Inflammatory macrophage treated with lipopolysaccharide for 1 hour (primary cell): ENCODE data around the gene TADA2B.

ENCODE experiments used
- DNase-seq, 2 donors: peaks; one replicate each; pipeline ENCODE4 v3.0.0-alpha.2; 2020 to 2022

TADA2B gene, protein sequence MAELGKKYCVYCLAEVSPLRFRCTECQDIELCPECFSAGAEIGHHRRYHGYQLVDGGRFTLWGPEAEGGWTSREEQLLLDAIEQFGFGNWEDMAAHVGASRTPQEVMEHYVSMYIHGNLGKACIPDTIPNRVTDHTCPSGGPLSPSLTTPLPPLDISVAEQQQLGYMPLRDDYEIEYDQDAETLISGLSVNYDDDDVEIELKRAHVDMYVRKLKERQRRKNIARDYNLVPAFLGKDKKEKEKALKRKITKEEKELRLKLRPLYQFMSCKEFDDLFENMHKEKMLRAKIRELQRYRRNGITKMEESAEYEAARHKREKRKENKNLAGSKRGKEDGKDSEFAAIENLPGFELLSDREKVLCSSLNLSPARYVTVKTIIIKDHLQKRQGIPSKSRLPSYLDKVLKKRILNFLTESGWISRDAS

DNA sequence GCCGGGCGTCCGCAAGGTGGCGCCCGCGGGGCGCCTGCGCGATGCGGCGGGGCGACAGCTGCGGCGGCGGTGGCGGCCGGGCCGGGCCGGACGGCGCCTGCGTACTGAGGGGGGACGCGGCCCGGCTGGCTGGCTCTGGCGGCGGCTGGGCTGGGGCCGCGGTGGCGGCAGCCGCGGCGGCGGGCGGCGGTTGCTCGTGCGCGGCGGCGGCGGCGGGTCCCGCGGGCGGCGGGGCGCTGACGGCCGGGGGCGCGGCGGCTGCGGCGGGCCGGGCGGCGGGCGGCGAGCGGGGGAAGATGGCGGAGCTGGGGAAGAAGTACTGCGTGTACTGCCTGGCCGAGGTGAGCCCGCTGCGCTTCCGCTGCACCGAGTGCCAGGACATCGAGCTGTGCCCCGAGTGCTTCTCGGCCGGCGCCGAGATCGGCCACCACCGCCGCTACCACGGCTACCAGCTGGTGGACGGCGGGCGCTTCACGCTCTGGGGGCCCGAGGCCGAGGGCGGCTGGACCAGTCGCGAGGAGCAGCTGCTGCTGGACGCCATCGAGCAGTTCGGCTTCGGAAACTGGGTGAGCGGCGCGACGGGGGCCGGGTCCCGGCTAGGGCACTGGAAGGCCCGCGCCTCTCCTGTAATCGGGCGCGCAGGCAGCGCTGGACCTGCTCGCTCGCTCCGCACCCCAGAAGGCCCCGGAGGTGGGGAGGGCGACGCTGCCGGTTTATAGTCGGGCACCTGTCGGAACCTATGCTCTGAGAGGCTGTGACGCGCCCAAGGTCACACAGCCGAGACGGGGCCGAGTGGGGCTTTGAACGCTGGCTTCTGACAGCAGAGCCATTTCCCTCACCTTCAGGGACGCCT, at the start of gene TADA2B:
Gene TADA2B, plus strand, starts transcription at position 89 of the 853 bp plus-strand sequence. Its CDS starts 208 bp downstream, at position 297.
- peak; percentile 28 to 29 for DNase-seq

DNA sequence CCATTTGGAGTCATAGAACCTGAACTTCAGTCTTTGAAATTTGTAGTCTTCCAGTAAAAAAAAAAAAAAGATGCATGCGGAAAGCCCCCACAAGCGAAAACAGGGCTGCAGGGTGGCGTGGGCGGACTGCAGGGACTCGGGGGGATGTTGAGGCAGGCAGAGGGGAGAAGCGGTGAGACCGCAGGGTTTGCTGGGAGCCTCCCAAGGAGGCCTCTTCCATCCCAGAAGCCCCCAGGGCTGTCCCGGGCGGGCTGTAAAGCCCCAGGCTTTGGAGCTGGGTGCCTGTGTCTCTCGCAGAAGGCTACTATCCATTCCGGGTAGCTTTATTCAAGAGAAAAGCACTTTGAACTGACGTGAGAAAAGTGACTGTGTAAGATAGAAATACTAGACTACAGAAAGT, 46.7 kb upstream of the TADA2B start:
- DNase-seq, result no peak

DNA sequence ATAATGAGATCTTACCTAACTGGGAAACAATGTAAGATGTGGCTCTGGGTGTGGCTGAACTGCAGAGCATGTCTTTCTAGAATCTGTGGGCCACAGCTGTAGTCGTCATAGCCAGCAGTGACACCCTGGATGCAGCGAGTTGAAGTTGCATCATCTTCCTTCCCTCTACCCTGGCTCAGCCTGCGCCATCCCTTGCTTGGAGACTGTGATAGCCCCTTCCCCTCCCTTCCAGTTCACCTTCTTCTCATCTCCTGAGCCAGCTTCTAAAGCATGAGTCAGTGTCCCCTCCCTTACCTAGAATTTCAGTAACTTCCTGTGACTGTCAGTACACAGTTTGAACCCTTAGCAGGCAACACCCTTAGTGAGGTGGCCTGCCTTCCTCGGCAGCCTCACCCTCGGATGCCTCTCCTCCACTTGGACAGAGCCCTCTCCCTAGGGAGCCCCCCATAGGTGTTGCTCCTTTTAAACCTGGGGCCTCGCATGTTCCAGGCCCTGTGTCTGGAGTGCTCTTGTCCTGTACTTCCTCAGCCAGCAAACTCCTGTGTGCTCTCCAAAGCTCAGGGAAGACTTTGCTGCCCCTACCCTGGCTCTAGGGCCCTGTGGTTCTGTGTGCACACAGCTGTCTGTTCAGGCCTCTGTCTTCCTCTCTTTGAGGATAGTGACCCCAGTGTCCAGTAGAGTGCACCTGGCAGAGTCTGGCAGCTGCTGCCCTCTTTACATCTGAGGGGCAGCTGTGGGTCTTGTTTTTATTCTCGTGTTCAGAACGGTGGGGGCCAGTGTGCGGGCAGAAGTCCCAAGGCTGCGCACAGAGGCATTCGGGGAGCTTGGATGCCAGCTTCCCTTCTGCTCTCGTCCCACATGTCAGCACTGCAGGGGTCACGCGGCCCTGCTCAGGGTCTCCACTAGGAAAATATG, 43.7 kb upstream of the TADA2B start:
- peak in 1 of 2 donors; percentile 22 for DNase-seq

DNA sequence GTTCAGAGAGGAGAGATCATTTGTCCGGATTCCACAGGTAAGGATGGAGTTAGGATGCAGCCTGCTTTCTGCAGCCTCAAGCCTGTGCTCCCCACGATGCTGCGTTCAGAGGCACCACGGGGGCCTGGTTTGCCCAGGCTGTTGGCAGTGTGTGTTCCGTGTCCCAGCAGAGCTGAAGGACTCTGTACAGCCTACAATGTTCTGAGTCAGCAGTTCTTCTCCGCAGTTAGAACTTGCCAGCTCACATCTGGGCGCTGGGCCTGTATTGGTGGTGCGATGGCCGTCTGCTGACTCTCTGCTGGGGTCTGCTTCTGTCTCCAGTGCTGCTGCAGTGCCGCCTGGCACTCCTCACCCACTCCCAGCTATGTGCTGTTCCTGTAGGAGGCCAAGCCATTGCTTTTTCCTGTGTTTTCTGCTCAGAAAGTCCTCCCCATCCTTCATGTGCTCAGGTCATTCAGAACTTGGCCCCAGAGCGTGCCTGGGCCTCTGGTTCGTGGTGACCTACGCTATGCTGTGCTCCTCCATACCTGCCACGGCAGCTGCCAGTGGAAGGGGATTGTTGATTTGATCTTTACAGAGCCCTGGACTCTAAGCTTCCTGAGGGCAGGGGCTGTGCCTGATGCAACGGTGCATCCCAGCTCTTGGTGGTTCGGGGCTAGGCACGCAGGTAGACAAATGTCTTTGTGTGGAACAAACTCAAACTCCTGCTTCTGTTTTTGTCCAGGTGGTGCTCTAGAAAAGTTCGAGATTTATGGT, 42.6 kb upstream of the TADA2B start:
- DNase-seq, result no peak

DNA sequence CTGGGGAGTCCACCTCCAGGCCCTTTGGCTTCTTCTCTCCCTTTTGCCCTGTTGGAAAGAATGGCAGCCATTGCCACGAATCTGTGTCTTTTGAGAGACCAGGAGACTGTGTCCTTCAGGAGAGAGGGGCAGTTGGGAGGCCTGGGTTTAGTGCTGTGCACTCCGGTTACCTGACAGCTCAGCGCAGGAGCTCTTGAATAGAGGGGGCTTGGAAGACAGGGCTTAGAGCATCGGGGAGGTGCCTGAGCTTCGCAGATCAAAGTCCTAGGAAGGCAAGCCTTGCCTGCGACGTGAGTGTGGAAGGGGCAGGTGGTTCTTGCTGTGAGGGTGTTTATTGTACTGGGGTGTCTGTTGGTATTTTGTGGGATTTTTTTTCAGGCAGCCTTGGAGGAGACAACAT, 41.9 kb upstream of the TADA2B start:
- DNase-seq, result no peak

DNA sequence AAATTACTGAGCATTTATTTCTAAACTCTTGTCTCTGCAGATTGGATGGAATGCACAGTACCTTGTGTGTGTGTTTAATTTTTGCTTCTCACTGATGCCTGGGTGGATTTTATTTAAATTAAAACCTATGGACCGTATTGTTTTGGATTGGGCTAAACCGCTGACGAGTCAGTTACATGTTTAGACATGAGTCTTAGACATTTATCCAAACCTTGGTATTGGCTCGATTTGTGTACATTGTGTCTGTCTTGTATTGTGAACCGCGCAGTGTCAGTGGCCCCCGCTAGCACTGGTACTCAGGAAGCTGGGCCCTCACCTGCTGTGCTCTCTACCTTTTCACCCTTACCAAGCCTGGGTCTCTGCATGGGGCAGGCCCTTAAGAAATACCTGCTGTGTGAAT, 40.8 kb upstream of the TADA2B start:
- no peak for DNase-seq

DNA sequence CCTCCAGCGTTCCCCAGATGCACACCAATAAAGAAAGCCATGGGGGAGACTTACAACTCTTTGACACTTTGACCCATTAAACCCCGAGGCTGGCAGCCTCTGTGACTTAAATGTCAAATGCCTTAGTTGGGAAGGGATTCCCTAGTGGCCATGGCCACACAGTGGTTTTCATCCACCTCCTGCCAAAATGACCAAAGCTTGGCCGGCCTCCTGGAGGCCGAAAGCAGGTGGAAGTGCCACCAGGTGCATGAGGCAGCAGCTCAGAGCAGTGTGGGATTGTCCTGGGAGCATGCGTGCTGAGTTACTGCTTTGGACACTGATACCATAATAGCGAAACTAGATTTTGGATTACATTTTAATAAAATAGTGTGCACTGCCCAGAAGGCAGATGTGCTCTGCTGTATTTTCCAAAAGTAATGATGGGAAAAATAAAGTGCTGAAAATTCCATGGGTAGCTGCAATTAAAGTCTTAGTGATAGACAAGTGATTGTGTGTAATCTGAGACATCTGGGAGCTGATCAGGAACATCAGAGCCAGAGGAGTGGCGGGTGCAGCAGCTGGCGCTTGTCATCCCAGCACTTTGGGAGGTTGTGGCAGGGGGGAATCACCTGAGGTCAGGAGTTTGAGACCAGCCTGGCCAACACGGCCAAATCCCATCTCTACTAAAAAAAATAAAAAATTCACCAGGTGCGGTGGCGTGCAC, 39.8 kb upstream of the TADA2B start:
- DNase-seq, result no peak

DNA sequence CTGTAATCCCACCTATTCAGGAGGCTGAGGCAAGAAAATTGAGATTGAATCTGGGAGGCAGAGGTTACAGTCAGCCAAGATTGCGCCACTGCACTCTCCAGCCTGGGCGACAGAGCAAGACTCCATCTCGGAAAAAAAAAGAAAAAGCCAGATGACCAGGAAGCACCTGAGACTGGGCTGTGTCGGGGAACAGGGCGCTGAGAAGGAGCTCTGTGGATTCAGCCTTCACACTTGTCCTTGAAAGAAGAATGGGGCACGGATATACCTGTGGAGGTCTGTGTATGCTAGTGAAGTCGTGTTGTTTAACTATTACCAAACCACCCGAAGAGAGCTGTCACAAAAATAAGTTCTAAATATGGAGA, 39.3 kb upstream of the TADA2B start:
- DNase-seq, result no peak

DNA sequence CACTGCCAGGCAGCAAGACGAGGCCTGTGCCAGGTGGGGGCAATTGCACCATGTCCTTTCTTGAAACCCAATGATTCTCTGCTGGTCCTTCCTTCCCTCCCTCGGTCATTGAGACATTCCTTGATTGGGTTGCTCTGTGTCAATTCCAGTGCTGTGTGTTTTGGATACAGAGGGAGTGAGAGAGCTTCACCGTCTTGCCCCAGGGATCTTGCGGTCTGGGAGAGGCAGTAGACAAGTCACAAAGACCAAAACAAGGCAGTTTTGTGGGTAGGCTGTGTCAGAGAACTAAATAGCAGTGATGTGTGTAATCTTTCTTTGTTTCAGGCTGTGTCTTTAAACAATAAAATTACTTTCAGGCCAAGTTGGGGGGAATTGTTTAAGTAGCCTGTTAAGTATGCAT, 38.8 kb upstream of the TADA2B start:
- no peak for DNase-seq

DNA sequence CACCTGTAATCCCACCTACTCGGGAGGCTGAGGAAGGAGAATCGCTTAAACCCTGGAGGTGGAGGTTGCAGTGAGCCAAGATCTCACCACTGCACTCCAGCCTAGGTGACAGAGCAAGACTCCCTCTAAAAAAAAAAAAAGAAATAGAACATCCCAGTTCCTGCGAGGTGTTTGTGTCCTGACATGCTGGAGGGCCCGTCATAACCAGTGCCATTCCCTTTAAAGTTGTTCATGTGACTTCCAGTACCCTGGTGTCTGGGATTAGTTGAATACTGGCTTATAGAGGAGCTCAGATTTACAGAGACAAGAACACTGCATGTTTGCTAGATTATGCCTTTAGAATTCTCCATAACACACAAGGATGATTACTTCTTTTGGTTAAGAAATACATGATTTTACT, 37.6 kb upstream of the TADA2B start:
- DNase-seq, result no peak

DNA sequence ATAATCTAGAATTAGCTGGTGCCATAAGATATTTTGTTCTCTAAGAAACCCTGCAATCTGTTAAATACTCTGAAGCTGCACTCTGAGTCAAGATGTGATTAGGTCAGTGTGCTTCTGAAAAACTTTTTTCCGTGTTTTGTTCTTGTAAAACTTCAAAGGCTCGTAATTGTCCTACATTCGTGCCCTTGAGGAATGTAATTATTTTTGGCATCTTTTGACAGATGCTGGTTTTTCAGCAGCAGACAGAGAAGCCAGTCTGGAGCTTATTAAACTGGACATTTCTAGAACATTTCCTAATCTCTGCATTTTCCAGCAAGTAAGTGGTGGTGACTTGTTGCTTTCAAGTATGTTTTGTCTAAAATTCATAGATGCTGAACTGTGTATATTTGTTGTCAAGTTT, 36.8 kb upstream of the TADA2B start:
- DNase-seq, result no peak

DNA sequence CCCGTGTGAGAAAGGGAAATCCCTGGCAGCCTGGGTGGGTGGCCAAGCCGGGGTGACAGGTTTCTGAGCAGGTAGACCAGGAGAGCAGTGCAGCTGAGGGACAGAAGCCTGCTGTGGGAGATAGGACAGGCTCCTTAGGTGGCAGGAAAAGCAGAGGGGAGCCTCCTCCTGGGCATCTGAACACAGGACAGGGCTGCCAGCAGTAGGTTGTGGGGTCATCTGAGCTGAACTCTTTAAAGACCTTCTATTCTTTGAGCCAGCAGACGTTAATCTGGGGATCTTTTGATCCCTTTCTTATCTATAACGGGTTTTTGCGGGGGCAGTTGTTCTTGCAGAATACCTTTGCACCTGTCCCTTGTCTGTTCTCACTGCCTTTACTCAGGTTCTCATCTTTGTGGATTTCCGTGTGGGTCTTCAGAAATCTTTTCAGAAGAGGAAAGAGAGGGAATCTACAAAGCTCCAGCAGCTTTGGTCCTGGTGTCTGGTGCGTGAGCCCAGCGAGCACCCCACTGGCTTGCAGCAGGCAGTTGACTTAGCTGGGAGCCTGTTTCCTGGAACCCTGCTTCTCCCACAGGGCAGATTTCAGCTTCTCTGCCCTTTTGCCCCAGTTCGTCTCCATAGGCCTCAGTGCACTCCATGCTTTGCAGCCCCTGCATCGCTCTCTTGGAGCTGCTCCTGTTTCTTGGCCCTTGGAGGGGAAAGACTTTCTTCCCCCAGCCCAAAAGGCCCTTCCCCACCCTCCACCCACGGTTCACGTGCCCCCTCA, 35.8 kb upstream of the TADA2B start:
- DNase-seq, result no peak

DNA sequence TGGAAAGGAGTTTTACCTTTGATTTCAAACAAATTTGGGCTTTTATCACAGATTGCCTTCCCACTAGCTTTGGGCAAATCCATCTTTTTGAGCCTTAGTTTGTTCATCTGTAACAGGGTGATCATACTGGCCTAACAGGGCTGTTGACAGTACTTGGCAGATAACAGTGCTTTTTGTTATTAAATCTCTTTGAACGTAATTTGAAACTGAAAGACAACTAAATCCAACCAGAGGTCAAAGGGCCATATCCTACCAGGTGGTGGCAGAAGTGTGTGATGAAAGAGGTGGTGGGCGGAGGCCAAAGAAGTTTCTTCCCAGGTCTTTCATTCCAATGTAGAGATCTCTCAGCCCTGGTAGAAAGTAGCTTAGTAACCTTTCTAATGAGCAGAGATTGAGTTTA, 35.2 kb upstream of the TADA2B start:
- no peak for DNase-seq

DNA sequence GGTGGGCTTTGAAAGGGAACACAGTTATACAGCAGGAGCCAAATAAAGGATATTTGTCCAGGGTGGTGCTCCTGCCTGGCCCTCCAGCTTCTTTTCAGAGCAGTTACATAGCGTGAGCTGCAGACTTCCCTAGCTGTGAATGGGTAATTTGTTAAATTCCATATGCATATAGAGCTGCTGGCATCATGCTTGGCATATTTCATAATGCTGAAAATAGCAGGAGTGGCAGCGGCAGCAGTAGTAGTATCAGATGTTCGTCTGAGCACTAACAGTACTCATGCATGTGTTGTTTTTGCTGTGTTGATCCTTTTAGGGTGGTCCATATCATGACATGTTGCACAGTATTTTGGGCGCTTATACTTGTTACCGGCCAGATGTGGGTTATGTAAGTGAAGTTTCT, 33.6 kb upstream of the TADA2B start:
- no peak for DNase-seq

DNA sequence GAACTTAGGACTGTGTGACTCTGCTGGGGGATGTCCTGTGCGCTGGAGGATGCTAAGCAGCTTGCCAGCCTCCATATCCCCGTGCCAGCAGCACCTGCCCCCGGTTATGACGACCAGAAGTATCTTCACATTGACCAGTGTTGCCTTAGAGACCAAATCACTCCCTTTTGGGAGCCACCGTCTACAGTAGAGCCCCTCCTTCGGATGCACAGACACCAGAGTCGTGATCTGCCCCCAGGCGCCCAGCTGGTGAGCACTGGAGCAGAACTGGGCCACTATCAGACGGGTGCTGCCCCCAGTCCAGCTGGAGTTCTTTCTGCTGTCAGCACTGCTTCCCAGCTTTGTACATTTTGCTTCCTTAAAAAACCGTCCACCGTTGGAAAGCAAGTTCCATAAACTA, 30.0 kb upstream of the TADA2B start:
- no peak for DNase-seq

DNA sequence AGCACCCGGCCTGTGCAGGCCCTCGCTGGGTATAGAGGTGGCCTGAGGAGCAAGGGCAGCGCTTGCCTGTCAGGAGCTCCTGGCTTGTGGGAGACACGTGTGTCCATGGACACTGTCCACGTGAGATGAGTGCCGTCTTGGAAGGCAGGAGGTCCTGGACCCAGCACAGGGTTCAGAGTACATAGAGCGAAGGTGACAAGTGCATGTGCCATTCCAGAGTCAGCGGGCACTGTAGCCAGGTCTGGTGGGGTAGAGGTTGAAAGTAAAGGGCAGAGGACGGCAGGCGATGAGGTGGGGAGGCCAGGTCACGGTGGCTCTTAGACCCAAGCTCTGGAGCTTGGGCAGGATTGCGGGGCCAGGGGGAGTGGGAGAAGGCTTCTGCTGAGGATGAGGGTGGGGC, 28.4 kb upstream of the TADA2B start:
- DNase-seq, result no peak

DNA sequence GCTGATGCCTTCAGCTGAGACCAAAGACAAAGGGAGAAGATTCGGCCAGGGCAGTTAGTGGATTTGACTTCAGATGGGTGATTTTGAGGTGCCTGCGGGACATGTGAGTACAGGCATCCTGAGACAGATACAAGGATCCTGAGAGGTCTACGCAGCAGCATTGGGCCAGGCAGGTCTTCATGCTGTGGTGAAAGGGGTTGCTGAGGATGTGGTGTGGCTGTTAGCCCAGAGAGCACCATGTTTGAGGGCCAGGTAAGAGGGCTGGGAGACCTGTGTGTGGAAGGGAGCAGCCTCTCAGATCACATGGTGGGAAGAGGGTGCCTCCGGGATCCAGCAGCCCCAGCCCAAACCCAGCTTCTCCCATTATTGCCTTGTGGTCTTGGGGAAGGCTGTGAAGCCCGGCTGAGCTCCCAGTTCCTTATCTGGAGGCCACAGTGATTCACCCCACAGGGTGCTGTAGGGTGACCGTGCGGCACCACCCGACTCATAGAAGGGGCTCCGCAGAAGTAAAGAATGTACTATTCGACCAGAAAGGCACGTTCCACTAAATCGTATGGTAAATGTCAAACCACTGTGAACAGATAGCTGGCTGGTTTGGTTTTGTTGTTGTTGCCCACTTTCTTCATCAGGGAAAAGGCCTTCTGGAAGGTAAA, 27.7 kb upstream of the TADA2B start:
- DNase-seq, result no peak

DNA sequence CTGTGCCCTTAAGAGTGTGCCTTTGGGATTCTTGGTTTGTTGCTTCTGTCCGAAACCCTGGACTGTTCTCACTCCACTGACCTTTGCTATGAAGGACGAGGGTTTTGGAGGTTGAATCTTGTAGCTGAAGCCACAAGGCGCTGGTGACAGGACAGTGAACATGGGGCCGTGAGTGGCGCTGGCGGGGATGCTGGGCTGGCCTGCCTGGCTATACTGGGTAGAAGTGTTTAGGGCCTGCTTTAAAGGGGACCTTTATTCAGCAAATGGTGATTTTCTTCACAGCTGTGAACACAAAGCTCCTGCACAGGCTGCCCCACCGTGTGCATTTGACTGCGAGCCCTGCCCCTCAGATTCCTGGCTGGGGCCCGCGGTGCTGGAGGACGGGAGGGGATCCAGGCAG, 27.1 kb upstream of the TADA2B start:
- no peak for DNase-seq

DNA sequence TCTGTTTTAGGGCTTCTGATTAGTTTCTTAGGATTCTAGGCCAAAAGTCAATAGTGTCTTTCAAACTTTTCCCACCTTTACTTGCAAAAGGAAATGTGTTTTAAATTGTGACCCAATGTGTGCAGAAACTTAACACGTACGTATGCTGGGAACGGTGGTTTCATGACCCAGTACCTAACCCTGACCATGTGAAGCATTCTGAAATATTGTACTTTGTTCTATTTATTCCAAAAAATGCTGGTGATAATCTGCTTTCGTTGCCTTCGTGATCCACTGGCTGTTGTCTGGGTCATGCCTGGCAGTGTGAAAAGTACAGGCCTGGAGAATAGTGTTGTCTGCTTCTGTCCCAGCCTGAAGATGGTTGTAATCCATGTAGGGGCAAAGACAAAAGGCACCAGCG, 26.7 kb upstream of the TADA2B start:
- no peak for DNase-seq

DNA sequence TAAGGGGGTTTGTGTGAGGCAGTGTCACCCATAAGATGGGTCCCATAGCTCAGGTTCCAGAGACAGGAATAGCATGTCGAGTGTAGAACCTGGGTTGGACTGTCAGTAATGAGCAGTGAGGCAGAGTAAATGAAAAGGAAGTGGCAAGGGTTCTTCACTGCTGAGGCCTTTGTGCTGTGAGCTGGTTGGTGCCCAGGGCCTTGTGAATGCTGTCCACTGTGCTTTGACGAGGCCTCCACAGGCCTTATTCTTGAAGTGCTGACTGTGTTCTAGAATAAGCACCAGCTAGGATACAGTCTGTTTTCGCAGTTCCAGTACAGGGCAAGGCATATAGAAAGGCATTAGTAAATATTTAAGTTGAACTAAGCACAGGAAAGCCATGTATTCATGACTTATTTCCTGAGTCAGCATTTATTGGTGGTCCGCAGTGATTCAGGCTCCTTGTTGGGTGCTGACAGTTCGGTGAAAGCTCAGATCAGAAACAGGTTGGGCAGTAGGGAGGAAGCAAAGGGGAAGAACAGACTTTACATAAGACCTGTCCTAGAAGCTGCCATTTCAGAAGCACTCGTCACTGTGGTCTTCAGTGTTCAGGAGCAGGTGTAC, 25.6 kb upstream of the TADA2B start:
- DNase-seq, result no peak
